ENCODE measurements around the gene LCORL.

The LCORL gene

GRCh38 chr4:18056030-18056429 lies 34.5 kb upstream of the LCORL start:
- no peak for DNase-seq
- H3K9me3 ChIP-seq = no peaks in the 10 kb centered on the region
- H3K4me1 ChIP-seq = no peaks in the 10 kb centered on the region
- TF ChIP-seq CTCF (IDR thresholded peaks at IDR 0.05) = no peak
- intact Hi-C loops (cut with DNase I; ENCODE audit: low total_unique reads) = no loop called here
- no peak overlapping the region for H3K4me3 ChIP-seq
- H3K36me3 ChIP-seq = no peaks in the 10 kb centered on the region
- H3K27me3 ChIP-seq = no peaks in the 10 kb centered on the region
- no peak overlapping the region for H3K27ac ChIP-seq

- H3K4me1 ChIP-seq = no peaks in the 10 kb centered on the region
- TF ChIP-seq CTCF (IDR thresholded peaks at IDR 0.05) = no peak
- DNase-seq = no peak
- H3K9me3 ChIP-seq = no peaks in the 10 kb centered on the region
- H3K4me3 ChIP-seq = no peak overlapping the region
- H3K27me3 ChIP-seq = no peaks in the 10 kb centered on the region
- no peak overlapping the region for H3K27ac ChIP-seq
- no peaks in the 10 kb centered on the region for H3K36me3 ChIP-seq
- intact Hi-C loops (cut with DNase I; ENCODE audit: low total_unique reads) = no loop called here
Observed at GRCh38 chr4:18052158-18052557, 30.6 kb upstream of the LCORL start.

- Histone ChIP-seq H3K36me3 (no peaks in the 10 kb centered on the region), H3K27me3 (no peaks in the 10 kb centered on the region), H3K4me3 (no peak overlapping the region), H3K9me3 (no peaks in the 10 kb centered on the region), H3K27ac (no peak overlapping the region), H3K4me1 (no peaks in the 10 kb centered on the region)
- no peak for TF ChIP-seq CTCF (IDR thresholded peaks at IDR 0.05)
- DNase-seq = no peak
- intact Hi-C loops (cut with DNase I; ENCODE audit: low total_unique reads) = no loop called here
Observed at GRCh38 chr4:18051281-18051680, 29.7 kb upstream of the LCORL start.

- Histone ChIP-seq H3K4me3 (no peak overlapping the region), H3K27me3 (no peaks in the 10 kb centered on the region), H3K9me3 (no peaks in the 10 kb centered on the region), H3K36me3 (no peaks in the 10 kb centered on the region), H3K27ac (no peak overlapping the region), H3K4me1 (no peaks in the 10 kb centered on the region)
- DNase-seq = no peak
- TF ChIP-seq CTCF (IDR thresholded peaks at IDR 0.05) = no peak
- intact Hi-C loops (cut with DNase I; ENCODE audit: low total_unique reads) = no loop called here
Observed at GRCh38 chr4:18050448-18050847, 28.9 kb upstream of the LCORL start.

- TF ChIP-seq CTCF (IDR thresholded peaks at IDR 0.05) = no peak
- H3K36me3 ChIP-seq = no peaks in the 10 kb centered on the region
- intact Hi-C loops (cut with DNase I; ENCODE audit: low total_unique reads) = no loop called here
- no peak overlapping the region for H3K27ac ChIP-seq
- no peak overlapping the region for H3K4me3 ChIP-seq
- no peaks in the 10 kb centered on the region for H3K27me3 ChIP-seq
- H3K9me3 ChIP-seq = no peaks in the 10 kb centered on the region
- no peaks in the 10 kb centered on the region for H3K4me1 ChIP-seq
- no peak for DNase-seq
Observed at GRCh38 chr4:18049446-18049845, 27.9 kb upstream of the LCORL start.

GRCh38 chr4:18042754-18043153 lies 21.2 kb upstream of the LCORL start:
- DNase-seq = no peak
- intact Hi-C loops (cut with DNase I; ENCODE audit: low total_unique reads) = no loop called here
- H3K4me1 ChIP-seq = no peaks in the 10 kb centered on the region
- H3K4me3 ChIP-seq = no peak overlapping the region
- no peak for TF ChIP-seq CTCF (IDR thresholded peaks at IDR 0.05)
- no peaks in the 10 kb centered on the region for H3K9me3 ChIP-seq
- no peak overlapping the region for H3K27ac ChIP-seq
- H3K36me3 ChIP-seq = no peaks in the 10 kb centered on the region
- no peaks in the 10 kb centered on the region for H3K27me3 ChIP-seq
